Aorta (tissue), 5 donors: ENCODE results near the gene TEX55. TPM values are rescaled to one million over a fixed set of nuclear protein-coding genes. Genes with fewer than 3 reads are reported as not detected.

Experiments
- ATAC-seq: fragments of 200-7000 bp; cut with Tn5 transposase; one replicate; pipeline ENCODE4 v1.9.1; 2022; ENCODE audit warnings: moderate library complexity; ENCODE audit not compliant: low FRiP score
- DNase-seq, 2 donors: peaks; one replicate each; pipeline ENCODE4 v3.0.0-alpha.2; 2020
- H3K27ac ChIP-seq, 2 donors: one replicate each; pipeline ENCODE4 v1.5.1; 2013; ENCODE audit warnings: low read length in 2 of 2, mild to moderate bottlenecking in 2 of 2, moderate library complexity in 2 of 2, control low read depth in 1 of 2, inconsistent platforms in 1 of 2, low read depth in 1 of 2
- H3K27me3 ChIP-seq, 2 donors: one replicate each; pipeline ENCODE4 v1.6.1; 2013; ENCODE audit warnings: control low read depth in 1 of 2, low read length in 1 of 2, mild to moderate bottlenecking in 1 of 2, moderate library complexity in 1 of 2; ENCODE audit not compliant: insufficient read depth in 2 of 2, control insufficient read depth in 1 of 2
- H3K36me3 ChIP-seq, 2 donors: one replicate each; pipeline ENCODE4 v1.6.1; 2013; ENCODE audit warnings: control low read depth in 1 of 2, low read length in 1 of 2, mild to moderate bottlenecking in 1 of 2; ENCODE audit not compliant: insufficient read depth in 2 of 2, control insufficient read depth in 1 of 2
- H3K4me1 ChIP-seq, 2 donors: one replicate each; pipeline ENCODE4 v1.6.1; 2013; ENCODE audit warnings: low read length in 2 of 2, control low read depth in 1 of 2, mild to moderate bottlenecking in 1 of 2, moderate library complexity in 1 of 2; ENCODE audit not compliant: insufficient read depth in 2 of 2, control insufficient read depth in 1 of 2
- H3K4me3 ChIP-seq, 2 donors: one replicate each; pipeline ENCODE4 v1.5.1; 2013; ENCODE audit warnings: low read length in 2 of 2, control low read depth in 1 of 2, mild to moderate bottlenecking in 1 of 2
- H3K9me3 ChIP-seq: one replicate; pipeline ENCODE4 v1.6.1; 2013; ENCODE audit warnings: mild to moderate bottlenecking, low read length; ENCODE audit not compliant: control insufficient read depth
- WGBS, 2 donors: extraction: QIAGEN DNeasy Blood & Tissue Kit; methylation state at CpG; one replicate each; pipeline ENCODE4 v1.1.7; 2013; 5-methylcytosine and 5-hydroxymethylcytosine counted together
- intact Hi-C, 2 donors: fragments of 100-400 bp; cut with DNase I; formaldehyde crosslinking; loops; one replicate each; pipeline versions ENCODE4 v1.14.2 to v1.15.0; 2022
- polyA plus RNA-seq, 2 donors: library from polyadenylated mRNA; stranded (reverse); fragments of 200-250 nt; gene quantifications; one replicate each; pipeline ENCODE4 v1.2.3, GENCODE V29; 2013
- total RNA-seq, 2 donors: library from RNA; stranded (reverse); fragmentation: NEBNext Ultra II Directional; extraction: Animal tissue kit (Norgen Biotek cat#: 25700); gene quantifications; one replicate each; pipeline ENCODE4 v1.2.1, GENCODE V29; 2021
- donor health status: healthy with polysubstance abuse.
- donor health status: Bipolar disorder and iron deficiency.
- donor health status: DM: no; HTN: no; CAD: no.
- donor health status: DM: no; HTN: no; CAD: no.
- donor health status: DM: yes; HTN: yes; CAD: no.

The TEX55 gene
- total and polyA plus RNA-seq, 4 donors, result not detected

GRCh38 chr3:119194237-119195150 lies 48.5 kb downstream of the TEX55 start:
- 83 to 88% methylated on average over 7 of the region's 7 CpGs for WGBS, 2 donors

GRCh38 chr3:119195151-119195476 lies 49.1 kb downstream of the TEX55 start:
- H3K9me3 ChIP-seq, result no peaks in the 10 kb centered on the region
- WGBS, 2 donors, result 54% methylated on average over 1 of the region's 1 CpG
- ATAC-seq (no peak), DNase-seq (no peak)
- no peak overlapping the region for H3K27ac ChIP-seq
- no peak overlapping the region for H3K4me3 ChIP-seq
- no peaks in the 10 kb centered on the region for H3K36me3 ChIP-seq
- no peaks in the 10 kb centered on the region for H3K27me3 ChIP-seq
- H3K4me1 ChIP-seq, result no peaks in the 10 kb centered on the region
- intact Hi-C loops, result no loop called here

More at GRCh38 chr3:119194237-119195150, 48.5 kb downstream of the TEX55 start:
- intact Hi-C loops, result no loop called here
- H3K4me3 ChIP-seq, result no peak overlapping the region
- H3K27ac ChIP-seq, result no peak overlapping the region
- H3K9me3 ChIP-seq, result no peaks in the 10 kb centered on the region
- no peaks in the 10 kb centered on the region for H3K36me3 ChIP-seq
- no peaks in the 10 kb centered on the region for H3K27me3 ChIP-seq
- no peaks in the 10 kb centered on the region for H3K4me1 ChIP-seq
- DNase-seq (no peak), ATAC-seq (no peak)

- Histone ChIP-seq H3K27me3 (no peaks in the 10 kb centered on the region), H3K27ac (no peak overlapping the region), H3K4me3 (no peak overlapping the region), H3K4me1 (no peaks in the 10 kb centered on the region), H3K9me3 (no peaks in the 10 kb centered on the region), H3K36me3 (no peaks in the 10 kb centered on the region)
- ATAC-seq, result no peak
- intact Hi-C loops, result no loop called here
- 71 to 89% methylated on average over 1 of the region's 1 CpG for WGBS, 2 donors
- no peak for DNase-seq
Observed at GRCh38 chr3:119195911-119196310, 49.9 kb downstream of the TEX55 start.

Other genes with a start within 250 kb of the TEX55 start
- gene IGSF11, start 111.3 kb upstream of the TEX55 start, total RNA-seq, result under 1 TPM; 0.42 to 0.75 TPM
- gene IGSF11, start 111.3 kb upstream of the TEX55 start, polyA plus RNA-seq, result under 1 TPM in 1 of 2 donors, not detected in 1; 0.05 TPM
- gene UPK1B, start 27.4 kb downstream of the TEX55 start, total RNA-seq, result not detected
- gene UPK1B, start 27.4 kb downstream of the TEX55 start, polyA plus RNA-seq, result under 1 TPM; 0.23 to 0.50 TPM
- 10 to 100 TPM; 21.9 to 22.8 TPM for gene B4GALT4, start 94.7 kb downstream of the TEX55 start, total RNA-seq
- gene B4GALT4, start 94.7 kb downstream of the TEX55 start, polyA plus RNA-seq, result 10 to 100 TPM; 16.3 to 23.5 TPM
- gene ARHGAP31, start 148.2 kb downstream of the TEX55 start, total RNA-seq, result 10 to 100 TPM; 29.1 to 65.0 TPM
- 1 to 10 TPM; 1.5 to 2.4 TPM for gene ARHGAP31, start 148.2 kb downstream of the TEX55 start, polyA plus RNA-seq